Transverse colon (tissue), 4 donors: ENCODE data around the gene OGFR. TPM values are rescaled to one million over a fixed set of nuclear protein-coding genes. Genes with fewer than 3 reads are reported as not detected.

ENCODE experiments used
- DNase-seq: peaks from one replicate; pipeline ENCODE4 v3.0.0-alpha.2; 2019
- H3K27ac ChIP-seq, 4 donors: fragments of 200-600 bp; sonication (generic); 2 replicates each; pipeline ENCODE4 v1.5.1; 2016 to 2018; ENCODE audit warnings: inconsistent platforms in 4 of 4
- H3K27me3 ChIP-seq: fragments of 200-600 bp; sonication (generic); 2 replicates; pipeline ENCODE4 v1.5.1; 2017; ENCODE audit warnings: inconsistent platforms
- H3K36me3 ChIP-seq, 4 donors: fragments of 200-600 bp; sonication (generic); 2 replicates each; pipeline ENCODE4 v1.5.1; 2017 to 2019; ENCODE audit warnings: inconsistent platforms in 4 of 4
- H3K4me1 ChIP-seq, 4 donors: fragments of 200-600 bp; sonication (generic); 2 replicates each; pipeline ENCODE4 v1.5.1; 2017 to 2020; ENCODE audit warnings: inconsistent platforms in 4 of 4
- H3K4me3 ChIP-seq, 4 donors: fragments of 200-600 bp; sonication (generic); 1 replicate in 1 of 4; 2 replicates in 3 of 4; pipeline versions ENCODE4 v1.5.1 to v1.6.1; 2017 to 2019; ENCODE audit warnings: inconsistent platforms in 4 of 4
- H3K9me3 ChIP-seq, 2 donors: fragments of 200-600 bp; sonication (generic); 2 replicates each; pipeline ENCODE4 v1.5.1; 2017 to 2019; ENCODE audit warnings: inconsistent platforms in 2 of 2
- EP300 ChIP-seq: sonication (generic); formaldehyde crosslinking; IDR thresholded peaks from one replicate; pipeline ENCODE4 v1.6.1; 2017; ENCODE audit warnings: antibody characterized with exemption, low read depth
- POLR2A ChIP-seq: fragments of 450-650 bp; IDR thresholded peaks from one replicate; pipeline ENCODE4 v1.6.1; 2016; ENCODE audit warnings: antibody characterized with exemption, mild to moderate bottlenecking, moderate library complexity
- POLR2AphosphoS5 ChIP-seq, 3 donors: sonication (generic); formaldehyde crosslinking; IDR thresholded peaks; one replicate each; pipeline ENCODE4 v1.6.1; 2016; ENCODE audit warnings: antibody characterized with exemption in 3 of 3
- WGBS, 2 donors: methylation state at CpG; one replicate each; pipeline ENCODE4 v1.1.5; 2018; ENCODE audit warnings: low coverage in 1 of 2; 5-methylcytosine and 5-hydroxymethylcytosine counted together
- in situ Hi-C, 4 donors: fragments of 200-750 bp; cut with MboI; loops; one replicate each; pipeline versions ENCODE4 v1.15.0 to v1.15.1; 2017; ENCODE audit warnings: low sequenced_read_pairs in 3 of 4, low pct_ligation_motif_present in 1 of 4, low pct_unique_long_range_greater_than_20kb in 1 of 4
- intact Hi-C: fragments of 100-400 bp; cut with DNase I; formaldehyde crosslinking; loops from one replicate; pipeline ENCODE4 v1.15.1; 2023; ENCODE audit warnings: low total_unique reads
- total RNA-seq, 4 donors: library from RNA; depleted of rRNA; stranded (reverse); fragments of >200 nt; gene quantifications; one replicate each; pipeline ENCODE4 v1.1.0, GENCODE V29; 2016
- TF ChIP-seq, protein P1 (sequence below), 5 experiments: fragments of 200-600 bp in 3 of 5; fragments of 450-650 bp in 2 of 5; sonication (generic) in 3 of 5; IDR thresholded peaks; 1 replicate in 2 of 5; 2 replicates in 3 of 5; pipeline ENCODE4 v1.5.1; 2016 to 2017; ENCODE audit warnings: antibody characterized with exemption in 5 of 5, inconsistent platforms in 3 of 5, mild to moderate bottlenecking in 2 of 5, moderate library complexity in 1 of 5

Gene OGFR
- total RNA-seq, 4 donors from 2014 or later = 55.2 to 137 (median 71.1) TPM

GRCh38 chr20:62764156-62764935 lies 40.3 kb upstream of the OGFR start:
- TF ChIP-seq, protein P1, sequence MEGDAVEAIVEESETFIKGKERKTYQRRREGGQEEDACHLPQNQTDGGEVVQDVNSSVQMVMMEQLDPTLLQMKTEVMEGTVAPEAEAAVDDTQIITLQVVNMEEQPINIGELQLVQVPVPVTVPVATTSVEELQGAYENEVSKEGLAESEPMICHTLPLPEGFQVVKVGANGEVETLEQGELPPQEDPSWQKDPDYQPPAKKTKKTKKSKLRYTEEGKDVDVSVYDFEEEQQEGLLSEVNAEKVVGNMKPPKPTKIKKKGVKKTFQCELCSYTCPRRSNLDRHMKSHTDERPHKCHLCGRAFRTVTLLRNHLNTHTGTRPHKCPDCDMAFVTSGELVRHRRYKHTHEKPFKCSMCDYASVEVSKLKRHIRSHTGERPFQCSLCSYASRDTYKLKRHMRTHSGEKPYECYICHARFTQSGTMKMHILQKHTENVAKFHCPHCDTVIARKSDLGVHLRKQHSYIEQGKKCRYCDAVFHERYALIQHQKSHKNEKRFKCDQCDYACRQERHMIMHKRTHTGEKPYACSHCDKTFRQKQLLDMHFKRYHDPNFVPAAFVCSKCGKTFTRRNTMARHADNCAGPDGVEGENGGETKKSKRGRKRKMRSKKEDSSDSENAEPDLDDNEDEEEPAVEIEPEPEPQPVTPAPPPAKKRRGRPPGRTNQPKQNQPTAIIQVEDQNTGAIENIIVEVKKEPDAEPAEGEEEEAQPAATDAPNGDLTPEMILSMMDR (IDR thresholded peaks at IDR 0.05) = no peak
- TF ChIP-seq EP300 (no peak), POLR2A (no peak), POLR2AphosphoS5 (IDR thresholded peaks at IDR 0.05) (no peak)
- WGBS, 2 donors = 89% methylated on average over 26 of the region's 26 CpGs; no CpG with 5 or more reads in 1 of the 2 donors
- H3K9me3 ChIP-seq = no peaks in the 10 kb centered on the region
- in situ Hi-C loops (no loop called here), intact Hi-C loops (no loop called here)
- peaks cover 0 to 16% (median 7%) of the 10 kb centered on the region in 4 donors for H3K4me1 ChIP-seq
- no peak overlapping the region for H3K4me3 ChIP-seq
- DNase-seq = no peak
- no peaks in the 10 kb centered on the region for H3K36me3 ChIP-seq
- peaks cover 15% of the 10 kb centered on the region for H3K27me3 ChIP-seq
- H3K27ac ChIP-seq = no peak overlapping the region

GRCh38 chr20:62765021-62765420 lies 39.6 kb upstream of the OGFR start:
- Histone ChIP-seq H3K9me3 (no peaks in the 10 kb centered on the region), H3K36me3 (no peaks in the 10 kb centered on the region), H3K4me1 (peaks cover 0 to 16% (median 7%) of the 10 kb centered on the region in 4 donors), H3K27ac (no peak overlapping the region), H3K27me3 (peaks cover 15% of the 10 kb centered on the region), H3K4me3 (no peak overlapping the region)
- 88% methylated on average over 6 of the region's 6 CpGs; no CpG with 5 or more reads in 1 of the 2 donors for WGBS, 2 donors
- DNase-seq = no peak
- in situ Hi-C loops = no loop called here
- intact Hi-C loops = no loop called here
- TF ChIP-seq POLR2AphosphoS5 (IDR thresholded peaks at IDR 0.05) (no peak), POLR2A (no peak), EP300 (no peak)
- TF ChIP-seq, protein P1 (IDR thresholded peaks at IDR 0.05) = no peak

DNA sequence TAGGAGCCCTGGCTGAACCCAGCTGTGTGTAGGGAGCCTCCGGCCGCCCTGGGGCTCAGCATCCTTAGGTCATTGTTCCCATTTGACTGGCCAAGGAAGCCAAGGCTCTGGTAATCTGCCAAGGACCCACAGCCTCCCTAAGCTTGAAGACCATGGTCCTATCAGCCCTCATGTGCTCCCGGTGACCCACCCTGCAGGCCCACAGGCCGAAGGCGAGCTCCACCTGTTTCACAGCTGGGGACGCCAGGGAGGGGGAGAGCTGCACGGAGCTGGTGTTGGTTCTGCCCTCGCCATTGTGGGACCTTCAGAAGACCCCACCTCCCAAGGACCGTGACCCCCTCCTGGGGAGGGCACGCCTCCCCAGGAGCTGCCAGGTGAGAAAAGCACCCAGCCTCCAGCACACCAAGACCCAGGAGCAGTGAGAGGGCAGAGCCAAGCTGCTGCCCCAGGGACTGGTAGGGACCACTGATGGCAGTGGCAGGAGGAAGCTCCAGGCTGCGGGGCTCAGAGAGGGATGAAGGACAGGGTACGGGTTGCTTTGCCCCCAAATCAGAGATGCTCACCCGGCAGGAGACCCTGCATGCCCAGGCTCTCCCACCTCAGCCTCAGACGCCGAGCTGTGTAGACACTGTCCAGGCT lies 39.1 kb upstream of the OGFR start:
- whole genome bisulfite sequencing, 2 donors = 89% methylated on average over 12 of the region's 15 CpGs; no CpG with 5 or more reads in 1 of the 2 donors
- Histone ChIP-seq H3K4me3 (no peak overlapping the region), H3K27me3 (peaks cover 13% of the 10 kb centered on the region), H3K27ac (no peak overlapping the region), H3K9me3 (no peaks in the 10 kb centered on the region), H3K36me3 (no peaks in the 10 kb centered on the region), H3K4me1 (peaks cover 0 to 11% (median 5%) of the 10 kb centered on the region in 4 donors)
- intact Hi-C loops (no loop called here), in situ Hi-C loops (no loop called here)
- TF ChIP-seq, protein P1 (IDR thresholded peaks at IDR 0.05) = no peak
- TF ChIP-seq EP300 = no peak
- TF ChIP-seq POLR2A = no peak
- TF ChIP-seq POLR2AphosphoS5 (IDR thresholded peaks at IDR 0.05) = no peak
- DNase-seq = no peak

GRCh38 chr20:62766071-62766450 lies 38.6 kb upstream of the OGFR start:
- TF ChIP-seq POLR2AphosphoS5 (IDR thresholded peaks at IDR 0.05) (no peak), EP300 (no peak), POLR2A (no peak)
- TF ChIP-seq, protein P1 (IDR thresholded peaks at IDR 0.05) = no peak
- Histone ChIP-seq H3K4me3 (no peak overlapping the region), H3K4me1 (peaks cover 0 to 6% (median 1%) of the 10 kb centered on the region in 4 donors), H3K27ac (no peak overlapping the region), H3K27me3 (peaks cover 8% of the 10 kb centered on the region), H3K36me3 (no peaks in the 10 kb centered on the region), H3K9me3 (no peaks in the 10 kb centered on the region)
- no peak for DNase-seq
- intact Hi-C loops (no loop called here), in situ Hi-C loops (no loop called here)
- WGBS, 2 donors = 70% methylated on average over 10 of the region's 10 CpGs; no CpG with 5 or more reads in 1 of the 2 donors
